ENCODE data around the gene GATD1.
A peak's percentile ranks its signal among the peaks of the same experiment; 100 is the strongest.

The GATD1 gene

GRCh38 chr11:812390-812789 lies 35.1 kb upstream of the GATD1 start:
- DNase-seq, result no peak

- no peak for DNase-seq
Observed at GRCh38 chr11:811446-812245, 34.4 kb upstream of the GATD1 start.

- DNase-seq, result no peak
Observed at GRCh38 chr11:810040-810567, 32.8 kb upstream of the GATD1 start.

DNA sequence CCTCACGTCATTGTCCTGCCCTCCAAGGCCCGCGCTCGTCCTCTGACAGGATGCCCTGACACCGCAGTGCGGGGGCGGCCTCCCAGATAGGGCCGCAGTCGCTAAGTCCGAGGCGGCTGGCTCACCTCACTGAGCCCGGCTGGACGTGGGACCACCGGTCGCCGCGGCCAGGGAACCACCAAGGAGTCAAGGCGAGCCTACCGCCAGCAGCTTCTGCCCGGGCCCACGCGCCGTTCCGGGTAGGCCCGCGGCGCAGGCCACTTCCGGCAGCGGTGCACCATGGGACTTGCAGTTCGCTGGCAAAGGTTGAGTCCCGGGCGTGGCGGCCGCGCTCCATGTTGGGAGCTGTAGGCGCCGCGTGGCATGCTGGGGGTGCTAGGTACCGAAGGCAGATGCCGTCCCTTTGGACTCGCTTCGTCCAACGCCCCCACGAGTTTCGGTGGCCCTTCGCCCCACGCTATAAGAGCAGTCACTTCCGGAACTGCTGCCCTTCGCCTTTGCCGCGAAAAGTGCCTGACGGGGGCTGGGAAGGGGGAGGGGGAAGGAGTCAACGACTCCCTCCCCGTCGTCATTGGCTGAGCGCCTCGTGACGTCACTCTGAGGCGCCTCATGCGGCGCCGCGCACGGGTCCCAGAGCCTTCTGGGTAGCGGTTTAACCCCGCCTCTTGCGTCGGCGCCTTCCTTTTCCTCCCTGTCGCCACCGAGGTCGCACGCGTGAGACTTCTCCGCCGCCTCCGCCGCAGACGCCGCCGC lies 32.2 kb upstream of the GATD1 start, which contains the start of gene RPLP2:
TSS of gene RPLP2 (plus strand) at position 681 of the 753 bp plus-strand sequence. CDS start 268 bp downstream, outside the sequence.
- peak; percentile 98 to 100 for DNase-seq

GRCh38 chr11:808427-809286 lies 31.4 kb upstream of the GATD1 start:
- no peak for DNase-seq

GRCh38 chr11:804599-804964 lies 27.3 kb upstream of the GATD1 start:
- DNase-seq, result no peak

DNA sequence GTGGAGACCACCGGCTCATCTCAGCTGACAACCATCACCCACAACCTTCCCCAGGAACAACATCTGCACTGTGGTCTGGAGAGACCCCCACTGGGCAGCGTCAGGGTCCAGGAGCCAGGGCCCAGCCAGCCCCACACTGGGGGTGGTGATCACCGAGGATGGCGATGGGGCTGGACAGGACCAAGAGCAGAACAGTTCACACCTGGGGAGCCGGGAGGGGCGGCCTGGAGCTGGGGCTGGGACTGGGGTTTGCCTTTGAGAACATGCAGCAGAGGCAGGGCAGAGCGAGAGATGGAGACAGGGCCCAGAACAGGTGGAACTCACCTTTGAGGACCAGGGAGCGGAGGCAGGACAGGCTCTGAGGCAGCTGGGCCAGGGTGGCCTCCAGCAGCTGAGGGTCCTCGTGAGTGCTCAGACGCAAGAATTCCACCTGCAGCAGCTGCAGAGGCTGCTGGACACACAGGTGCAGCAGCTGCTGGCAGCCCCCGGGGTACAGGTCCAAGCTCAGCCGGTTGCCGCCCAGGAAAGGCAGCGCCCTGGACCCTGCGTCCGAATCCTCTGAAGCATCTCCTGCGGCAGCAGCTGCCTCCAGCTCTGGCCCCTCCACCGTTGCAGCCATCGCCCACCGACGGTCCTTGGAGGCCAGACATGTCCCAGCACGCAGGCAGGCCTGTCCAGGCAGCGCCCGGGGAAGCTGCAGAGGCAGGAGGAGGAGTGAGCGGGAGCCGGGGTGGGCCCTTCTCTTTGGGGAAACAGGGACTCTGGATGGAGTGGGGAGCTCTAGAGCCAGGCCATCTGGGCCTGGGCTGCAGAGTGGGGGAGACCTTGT lies 26.7 kb upstream of the GATD1 start:
- no peak for DNase-seq

GRCh38 chr11:803467-803742 lies 26.1 kb upstream of the GATD1 start:
- DNase-seq, result no peak

DNA sequence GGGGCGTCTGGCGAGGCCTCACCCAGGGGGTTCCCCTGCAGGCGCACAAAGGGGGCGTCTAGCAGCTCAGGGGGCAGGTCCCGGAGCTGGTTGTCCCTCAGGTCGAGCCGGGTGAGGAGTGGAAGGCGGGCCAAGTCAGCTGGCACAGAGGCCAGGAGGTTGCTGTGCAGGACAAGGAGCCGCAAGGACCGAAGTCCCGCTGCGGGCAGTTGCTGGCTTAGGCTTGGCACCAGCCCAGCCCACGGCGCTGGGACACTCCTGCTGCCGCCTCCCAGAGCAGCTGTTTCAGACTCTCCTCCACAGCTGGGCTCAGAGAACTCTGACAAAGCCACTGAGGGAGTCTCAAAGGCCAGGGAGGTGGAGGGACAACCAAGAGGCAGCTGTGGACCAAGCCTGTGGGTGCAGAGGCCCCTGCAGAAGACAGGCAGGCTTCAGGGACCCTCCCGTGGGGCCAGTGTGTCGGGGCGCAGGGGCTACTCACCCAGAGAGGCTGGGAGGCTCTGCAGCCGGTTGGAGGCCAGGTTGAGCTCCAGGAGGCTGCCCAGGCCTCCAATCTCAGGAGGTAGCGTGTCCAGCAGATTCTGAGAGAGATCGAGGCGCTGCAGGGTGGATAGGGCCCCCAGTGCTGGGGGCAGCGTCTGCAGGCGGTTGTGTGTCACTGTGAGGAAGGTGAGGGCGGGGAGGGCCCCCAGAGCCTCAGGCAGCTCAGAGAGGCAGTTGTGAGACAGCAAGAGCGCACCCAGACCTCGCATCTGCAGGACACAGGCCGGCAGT lies 25.6 kb upstream of the GATD1 start:
- no peak for DNase-seq

- DNase-seq, result no peak
Observed at GRCh38 chr11:802018-802617, 24.8 kb upstream of the GATD1 start.

DNA sequence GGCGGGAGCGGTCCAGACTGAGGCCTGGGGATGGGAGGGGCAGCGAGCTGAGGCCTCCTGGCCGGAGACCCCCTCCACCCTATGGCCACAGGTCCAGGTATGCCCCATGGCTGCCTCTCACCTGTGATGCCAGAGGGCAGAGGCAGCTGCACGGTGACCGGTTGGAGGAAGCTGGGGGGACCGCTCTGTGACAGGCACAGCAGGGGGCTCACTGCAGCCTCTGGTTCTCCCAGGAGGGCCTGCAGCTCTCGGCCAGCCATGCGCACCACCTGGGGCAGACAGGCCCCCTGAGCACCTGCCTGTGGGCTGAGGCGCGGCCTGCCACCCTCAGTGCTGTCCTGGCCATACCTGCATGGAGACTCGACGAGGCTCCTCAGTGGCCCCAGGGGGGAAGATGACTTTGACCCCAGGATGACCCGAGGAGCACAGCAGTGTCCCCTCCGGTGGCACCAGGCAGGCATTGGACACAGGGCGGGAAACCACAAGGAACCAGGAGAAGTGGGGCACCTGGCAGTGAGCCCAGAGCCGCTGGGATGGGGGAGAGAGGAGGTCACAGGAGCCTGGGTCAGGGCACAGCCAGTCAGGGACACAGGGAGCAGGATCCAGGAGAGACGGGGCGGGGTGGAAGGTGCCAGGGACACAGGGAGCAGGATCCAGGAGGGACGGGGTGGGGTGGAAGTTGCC lies 24.0 kb upstream of the GATD1 start:
- DNase-seq, result no peak

DNA sequence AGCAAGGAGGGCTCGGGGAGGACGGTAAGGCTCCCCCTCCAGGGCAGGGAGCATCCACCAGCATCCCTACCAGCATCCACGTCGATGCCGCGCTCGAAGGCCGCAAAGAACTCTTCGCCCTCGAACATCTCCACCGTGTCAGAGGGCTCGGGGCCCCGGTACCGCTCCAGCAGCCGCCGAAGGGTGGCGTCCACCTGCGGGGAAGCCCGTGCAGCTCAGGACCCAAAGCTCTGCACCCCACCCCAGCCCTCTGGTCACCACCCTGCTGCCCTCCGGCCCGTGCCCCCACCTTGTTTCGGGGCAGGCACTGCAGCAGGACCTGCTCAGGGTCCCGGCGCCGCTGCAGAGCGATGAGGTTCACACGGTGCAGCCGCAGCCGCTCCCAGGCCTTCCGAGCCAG lies 23.2 kb upstream of the GATD1 start:
- DNase-seq, result no peak

- DNase-seq, result no peak
Observed at GRCh38 chr11:799641-800316, 22.5 kb upstream of the GATD1 start.

DNA sequence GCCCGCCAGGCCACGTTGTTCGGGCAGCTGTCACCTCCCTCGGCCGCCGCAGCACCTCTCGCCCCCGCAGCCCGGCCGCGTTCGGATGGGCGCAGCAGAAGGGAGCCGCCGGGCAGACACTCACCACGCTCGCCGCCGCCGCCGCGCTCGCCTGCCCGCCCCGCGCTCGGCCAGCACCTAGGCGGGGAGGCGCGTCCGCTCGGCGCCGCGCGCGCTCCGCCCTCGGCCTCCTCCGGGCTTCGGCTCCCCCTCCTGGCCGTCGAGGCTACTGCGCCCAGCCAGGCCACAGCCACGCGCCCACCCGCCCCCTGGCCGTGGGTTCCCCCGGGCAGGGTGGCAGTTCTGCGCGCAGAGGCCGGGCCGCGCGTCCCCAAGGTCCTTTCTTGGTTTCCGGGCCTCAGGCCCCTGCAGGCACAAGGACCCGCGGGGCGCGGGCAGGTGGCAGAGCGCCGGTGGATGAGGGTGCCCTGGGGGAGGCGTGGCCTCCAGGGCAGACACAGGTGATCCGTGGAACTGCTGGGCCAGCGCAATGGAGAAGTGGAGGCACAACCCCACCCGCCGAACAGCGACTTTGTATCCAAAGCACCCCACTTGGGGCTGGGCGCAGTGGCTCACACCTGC lies 20.9 kb upstream of the GATD1 start, which contains the start of gene SLC25A22:
TSS of gene SLC25A22 (minus strand) at position 189 of the 621 bp plus-strand sequence. CDS start 3,275 bp downstream, outside the sequence.
- peak; percentile 66 to 87 for DNase-seq

- DNase-seq, result peak; percentile 44 to 81
Observed at GRCh38 chr11:797296-798092, 20.2 kb upstream of the GATD1 start.

GRCh38 chr11:796565-797295 lies 19.4 kb upstream of the GATD1 start:
- DNase-seq, result no peak
